ENCODE results near the gene TIAM2. TPM values are rescaled to one million over a fixed set of nuclear protein-coding genes. Genes with fewer than 3 reads are reported as not detected.
"Not testable (repeated sequence)": the region's sequence is repeated elsewhere in the genome, so short reads cannot be mapped to it uniquely, and the experiment has no call there.

TIAM2 gene
- total RNA-seq, 6 donors from 2014 or later: 5.6 to 25.1 (median 7.7) TPM

DNA sequence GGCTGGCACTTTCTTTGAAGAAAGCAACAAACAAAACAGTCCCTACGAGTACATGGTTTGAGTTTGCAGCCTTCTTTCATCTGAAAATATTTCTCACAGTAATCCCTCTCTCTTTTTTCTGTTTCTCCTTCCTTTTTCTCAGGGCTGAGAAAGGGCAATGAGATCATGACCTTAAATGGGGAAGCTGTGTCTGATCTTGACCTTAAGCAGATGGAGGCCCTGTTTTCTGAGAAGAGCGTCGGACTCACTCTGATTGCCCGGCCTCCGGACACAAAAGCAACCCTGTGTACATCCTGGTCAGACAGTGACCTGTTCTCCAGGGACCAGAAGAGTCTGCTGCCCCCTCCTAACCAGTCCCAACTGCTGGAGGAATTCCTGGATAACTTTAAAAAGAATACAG, 188.0 kb downstream of the TIAM2 start:
- no peak overlapping the region for H3K27ac ChIP-seq
- 66 to 83% methylated on average over 5 of the region's 5 CpGs for WGBS, 2 donors
- peak in 1 of 2 donors; percentile 40 for ATAC-seq (ENCODE audit: low FRiP score in 2 of 2)
- TF ChIP-seq POLR2AphosphoS5 (IDR thresholded peaks at IDR 0.05) (no peak), POLR2A (IDR thresholded peaks at IDR 0.05) (no peak), EP300 (IDR thresholded peaks at IDR 0.05) (no peak), CTCF (IDR thresholded peaks at IDR 0.05) (no peak)
- no peaks in the 10 kb centered on the region for H3K36me3 ChIP-seq
- no peak overlapping the region for H3K4me3 ChIP-seq
- no peaks in the 10 kb centered on the region for H3K27me3 ChIP-seq
- no peak for DNase-seq
- H3K4me1 ChIP-seq: peaks cover 0 to 4% (median 0%) of the 10 kb centered on the region in 4 donors
- no peaks in the 10 kb centered on the region for H3K9me3 ChIP-seq

DNA sequence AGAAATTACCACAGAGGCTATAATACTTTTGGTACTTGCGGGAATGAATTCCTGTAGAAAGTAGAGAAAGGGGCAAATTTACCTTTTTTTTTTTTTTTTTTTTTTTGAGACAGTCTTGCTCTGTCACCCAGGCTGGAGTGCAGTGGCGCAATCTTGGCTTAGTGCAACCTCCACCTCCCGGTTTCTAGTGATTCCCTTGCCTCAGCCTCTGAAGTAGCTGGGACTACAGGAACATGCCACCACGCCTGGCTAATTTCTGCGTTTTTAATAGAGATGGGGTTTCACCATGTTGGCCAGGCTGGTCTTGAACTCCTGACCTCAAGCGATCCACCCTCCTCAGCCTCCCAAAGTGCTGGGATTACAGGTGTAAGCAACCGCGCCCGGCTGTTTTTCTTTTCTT, 189.9 kb downstream of the TIAM2 start:
- 89 to 91% methylated on average over 9 of the region's 9 CpGs for WGBS, 2 donors
- H3K27me3 ChIP-seq; H3K27ac ChIP-seq; ATAC-seq (ENCODE audit: low FRiP score in 2 of 2); H3K9me3 ChIP-seq; DNase-seq; H3K4me3 ChIP-seq; H3K36me3 ChIP-seq; H3K4me1 ChIP-seq: not testable (repeated sequence)

- ATAC-seq (ENCODE audit: low FRiP score in 2 of 2) (peak in 1 of 2 donors; percentile 57), DNase-seq (no peak)
- H3K27me3 ChIP-seq: no peaks in the 10 kb centered on the region
- H3K27ac ChIP-seq: no peak overlapping the region
- 85 to 94% methylated on average over 6 of the region's 6 CpGs for WGBS, 2 donors
- TF ChIP-seq POLR2A (IDR thresholded peaks at IDR 0.05) (no peak), EP300 (IDR thresholded peaks at IDR 0.05) (no peak), POLR2AphosphoS5 (IDR thresholded peaks at IDR 0.05) (no peak), CTCF (IDR thresholded peaks at IDR 0.05) (no peak)
- H3K4me1 ChIP-seq: peaks cover 0 to 9% (median 4%) of the 10 kb centered on the region in 4 donors
- H3K4me3 ChIP-seq: no peak overlapping the region
- no peaks in the 10 kb centered on the region for H3K9me3 ChIP-seq
- H3K36me3 ChIP-seq: no peaks in the 10 kb centered on the region
These were observed 190.4 kb downstream of the TIAM2 start for GRCh38 chr6:155185544-155185943.

- DNase-seq (no peak), ATAC-seq (ENCODE audit: low FRiP score in 2 of 2) (no peak)
- peaks cover 0 to 9% (median 4%) of the 10 kb centered on the region in 4 donors for H3K4me1 ChIP-seq
- no peak overlapping the region for H3K4me3 ChIP-seq
- H3K9me3 ChIP-seq: no peaks in the 10 kb centered on the region
- no peak for TF ChIP-seq EP300 (IDR thresholded peaks at IDR 0.05)
- TF ChIP-seq CTCF (IDR thresholded peaks at IDR 0.05): no peak
- TF ChIP-seq POLR2A (IDR thresholded peaks at IDR 0.05): no peak
- no peak overlapping the region for H3K27ac ChIP-seq
- WGBS, 2 donors: 46 to 47% methylated on average over 6 of the region's 6 CpGs
- H3K36me3 ChIP-seq: no peaks in the 10 kb centered on the region
- H3K27me3 ChIP-seq: no peaks in the 10 kb centered on the region
These were observed 191.0 kb downstream of the TIAM2 start for GRCh38 chr6:155186052-155186658.

DNA sequence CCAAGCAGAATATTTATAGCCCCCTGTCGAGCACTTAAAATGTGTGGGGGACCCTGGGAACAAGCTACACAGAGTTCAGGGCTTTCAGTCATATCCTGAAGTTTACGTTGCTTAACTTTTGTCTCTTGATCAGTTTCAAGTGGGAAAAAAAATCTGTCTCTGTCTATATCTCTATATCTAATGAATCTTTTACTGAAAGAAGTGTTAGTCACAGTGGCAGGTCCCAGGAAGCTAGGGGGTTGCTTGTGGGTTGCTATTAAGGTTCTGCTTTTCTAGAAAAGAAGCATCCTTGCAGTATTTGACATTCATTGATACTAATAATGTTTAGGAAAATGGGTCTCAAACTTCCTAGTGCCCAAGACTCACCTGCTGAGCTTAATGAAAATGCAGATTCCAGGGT, 192.0 kb downstream of the TIAM2 start:
- Histone ChIP-seq H3K36me3 (no peaks in the 10 kb centered on the region), H3K4me1 (peaks cover 0 to 9% (median 4%) of the 10 kb centered on the region in 4 donors), H3K27me3 (no peaks in the 10 kb centered on the region), H3K27ac (no peak overlapping the region), H3K4me3 (no peak overlapping the region), H3K9me3 (no peaks in the 10 kb centered on the region)
- no peak for DNase-seq
- WGBS, 2 donors: 50 to 57% methylated on average over 2 of the region's 2 CpGs
- no peak for ATAC-seq (ENCODE audit: low FRiP score in 2 of 2)
- TF ChIP-seq CTCF (IDR thresholded peaks at IDR 0.05) (no peak), EP300 (IDR thresholded peaks at IDR 0.05) (no peak), POLR2A (IDR thresholded peaks at IDR 0.05) (no peak), POLR2AphosphoS5 (IDR thresholded peaks at IDR 0.05) (no peak)

All from upper lobe of left lung (tissue), 6 donors.